DLD1 (cell line): Measurements from ENCODE around the gene RUBCNL.

ENCODE experiments used
- in situ Hi-C: cut with HindIII; loops from 2 replicates; pipeline ENCODE4 v1.10.0; 2017; ENCODE audit warnings: low sequenced_read_pairs

Gene RUBCNL

GRCh38 chr13:46313024-46313423 is 74.0 kb downstream of the RUBCNL start:
- in situ Hi-C loops: no loop called here

DNA sequence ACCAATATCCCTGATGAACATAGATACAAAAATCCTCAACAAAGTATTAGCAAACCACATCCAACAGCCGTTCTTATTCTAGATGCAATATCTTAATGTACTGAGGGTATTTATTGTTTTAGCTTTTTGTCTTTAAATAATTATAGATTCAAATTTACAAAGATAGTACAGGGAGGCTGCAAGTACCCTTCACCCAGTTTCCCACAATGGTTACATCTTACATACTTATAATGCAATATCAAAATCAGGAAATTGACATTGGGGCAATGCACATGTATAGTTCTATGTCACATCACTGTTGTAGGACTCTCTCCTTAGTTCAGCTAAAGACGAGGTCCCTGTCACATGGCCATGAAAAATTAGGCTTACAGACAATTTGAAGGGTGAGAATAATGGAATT is 75.8 kb downstream of the RUBCNL start:
- in situ Hi-C loops: no loop called here

- in situ Hi-C loops: no loop called here
These were observed 77.0 kb downstream of the RUBCNL start for GRCh38 chr13:46310066-46310465.

- in situ Hi-C loops: no loop called here
These were observed 79.5 kb downstream of the RUBCNL start for GRCh38 chr13:46307554-46307953.

- in situ Hi-C loops: no loop called here
These were observed 82.5 kb downstream of the RUBCNL start for GRCh38 chr13:46304546-46304945.

- in situ Hi-C loops: no loop called here
These were observed 83.2 kb downstream of the RUBCNL start for GRCh38 chr13:46303742-46304385.

DNA sequence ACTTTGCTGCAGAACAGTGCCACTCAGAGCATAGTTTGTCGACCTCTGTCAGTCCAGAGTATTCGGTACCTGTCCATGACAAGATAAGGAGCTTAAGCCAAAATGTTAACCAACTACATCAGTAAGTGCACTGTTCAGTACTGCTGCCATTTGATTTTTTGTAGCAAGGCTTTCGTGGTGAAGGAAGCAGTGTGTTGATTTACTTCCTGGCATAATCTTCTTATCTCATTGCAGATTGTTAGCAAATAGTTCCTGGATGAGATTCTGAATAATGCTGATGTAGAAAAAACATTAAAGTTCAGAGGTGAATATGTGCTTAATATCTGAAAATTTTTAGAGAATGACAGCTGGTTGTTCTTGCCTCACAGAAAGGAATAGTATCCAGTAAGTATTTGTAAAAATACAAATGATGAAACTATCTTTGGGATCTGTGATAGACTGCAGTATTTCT is 89.7 kb downstream of the RUBCNL start:
- in situ Hi-C loops: no loop called here

DNA sequence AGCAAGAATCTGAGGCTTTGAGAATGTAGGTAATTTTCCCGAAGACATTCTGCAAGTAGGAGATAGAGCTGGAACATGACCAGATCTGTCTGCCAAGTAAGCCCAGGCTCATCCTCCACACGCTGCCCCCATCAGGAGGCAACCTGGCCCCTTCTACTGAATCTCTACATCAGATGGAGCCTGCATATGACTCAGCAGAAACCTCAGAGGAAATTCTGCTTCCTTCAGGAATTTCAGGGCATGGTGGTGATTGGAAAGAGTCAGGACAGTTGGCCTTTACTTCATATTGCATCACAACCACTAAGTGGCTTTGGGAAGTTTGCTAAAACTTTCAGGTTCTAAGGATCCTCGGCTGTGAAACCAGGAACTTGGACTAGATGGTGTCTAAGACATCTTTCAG is 90.1 kb downstream of the RUBCNL start:
- in situ Hi-C loops: no loop called here

GRCh38 chr13:46296115-46296822 is 90.8 kb downstream of the RUBCNL start:
- in situ Hi-C loops: no loop called here

- in situ Hi-C loops: no loop called here
These were observed 91.4 kb downstream of the RUBCNL start for GRCh38 chr13:46295491-46296114.

DNA sequence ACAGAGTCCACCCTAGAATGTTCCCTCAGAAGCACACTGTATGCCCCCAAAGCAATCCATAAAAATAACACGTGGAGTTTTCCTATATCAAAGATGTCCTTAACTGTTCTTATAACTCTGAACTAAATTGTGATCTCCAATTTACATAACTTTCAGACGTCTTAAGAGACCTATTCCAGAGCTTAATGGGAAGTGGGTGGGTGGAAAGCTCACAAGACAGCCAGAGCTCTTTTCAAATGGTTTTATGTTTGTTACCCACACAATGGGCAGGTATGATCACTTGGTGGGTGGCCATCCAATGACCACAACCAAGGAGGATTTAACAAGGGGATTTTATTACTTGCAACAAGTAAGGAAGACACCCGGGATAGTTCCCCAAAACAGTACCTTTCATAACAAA is 93.6 kb downstream of the RUBCNL start:
- in situ Hi-C loops: no loop called here
